ENCODE results near the gene INAFM2.

Gene INAFM2

GRCh38 chr15:40372981-40373380 is 49.5 kb downstream of the INAFM2 start:
- FAIRE-seq = peak; percentile 41
- DNase-seq (ENCODE audit: extremely low spot score, insufficient read length, low read depth) = no peak
